ENCODE data around the gene SRGAP1. TPM values are rescaled to one million over a fixed set of nuclear protein-coding genes. Genes with fewer than 3 reads are reported as not detected.
A peak's percentile ranks its signal among the peaks of the same experiment; 100 is the strongest.
"Not testable (repeated sequence)": the region's sequence is repeated elsewhere in the genome, so short reads cannot be mapped to it uniquely, and the experiment has no call there.

Gene SRGAP1
- total RNA-seq, 1 experiment from 2014 or later = 4.5 TPM

DNA sequence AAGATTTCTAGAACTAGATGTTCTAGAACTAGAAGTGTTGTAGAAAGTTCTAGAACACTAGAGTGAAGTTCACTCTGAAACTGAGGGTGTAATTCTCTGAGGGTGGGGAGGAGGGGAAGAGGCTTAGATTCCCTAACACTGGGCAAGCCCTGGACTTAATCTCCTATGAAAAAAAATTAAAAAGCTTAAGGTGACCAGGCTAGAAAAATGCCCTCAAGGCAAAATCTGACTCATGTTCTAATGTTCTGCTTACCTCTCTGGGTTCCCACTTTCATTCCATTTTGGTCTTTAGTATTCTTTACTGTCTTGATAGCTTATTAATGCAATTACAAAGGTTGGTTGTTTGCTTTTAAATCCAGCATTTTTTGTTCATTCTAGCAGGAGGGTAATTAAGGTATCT is 276.1 kb downstream of the SRGAP1 start:
- peak; percentile 89 for DNase-seq (ENCODE audit: low read depth)

DNA sequence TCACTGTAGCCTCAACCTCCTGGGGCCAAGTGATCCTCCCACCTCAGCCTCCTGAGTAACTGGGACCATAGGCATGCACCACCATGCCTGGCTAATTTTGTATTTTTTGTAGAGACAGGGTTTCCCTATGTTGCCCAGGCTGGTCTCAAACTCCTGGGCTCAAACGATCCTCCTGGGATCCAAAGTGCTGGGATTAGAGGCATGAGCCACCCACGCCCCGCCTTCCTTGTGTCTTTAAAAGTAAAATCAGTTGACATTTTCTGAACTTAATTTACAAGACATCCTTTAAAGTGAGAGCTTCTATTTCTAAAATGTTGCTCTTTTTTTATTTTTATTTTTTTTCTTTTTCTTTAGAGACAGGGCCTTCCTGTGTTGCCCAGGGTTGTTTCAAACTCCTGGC is 276.6 kb downstream of the SRGAP1 start:
- not testable (repeated sequence) for DNase-seq (ENCODE audit: low read depth)

DNA sequence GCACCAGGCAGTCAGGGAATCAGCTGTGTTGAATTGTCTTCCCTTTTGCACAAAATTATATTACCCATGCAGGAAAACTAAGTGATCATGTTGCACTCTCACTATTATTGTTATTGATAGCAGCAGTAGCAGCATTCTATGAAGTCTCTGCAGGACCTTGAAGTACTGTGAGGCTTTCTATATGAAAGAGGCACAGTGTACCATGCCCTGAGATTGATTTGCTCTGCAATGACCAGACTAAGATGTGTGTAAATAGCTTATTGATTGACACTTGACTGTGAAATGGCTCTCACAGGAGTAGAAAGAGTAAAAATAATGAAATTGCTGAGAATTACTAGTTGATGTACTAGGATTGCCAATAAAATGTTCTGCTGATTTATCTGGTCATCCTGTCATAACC is 277.7 kb downstream of the SRGAP1 start:
- DNase-seq (ENCODE audit: low read depth) = no peak

DNA sequence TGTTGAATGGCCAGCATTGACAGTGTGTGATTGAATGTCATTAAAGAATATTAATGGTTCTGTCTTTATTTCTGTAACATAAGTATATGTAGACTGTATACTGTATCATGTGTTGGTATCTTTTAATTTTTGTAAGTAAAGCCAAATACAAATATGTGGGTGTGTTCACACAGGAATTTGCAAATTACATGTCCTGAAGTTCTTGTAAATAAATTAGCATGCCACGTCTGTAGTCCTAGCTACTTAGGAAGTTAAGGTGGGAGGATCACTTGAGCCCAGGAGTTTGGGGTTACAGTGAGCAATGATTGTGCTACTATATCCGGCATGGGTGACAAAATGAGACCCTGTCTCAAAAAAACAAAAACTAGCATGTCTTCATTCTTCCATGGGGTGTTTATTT is 278.5 kb downstream of the SRGAP1 start:
- DNase-seq (ENCODE audit: low read depth) = no peak

DNA sequence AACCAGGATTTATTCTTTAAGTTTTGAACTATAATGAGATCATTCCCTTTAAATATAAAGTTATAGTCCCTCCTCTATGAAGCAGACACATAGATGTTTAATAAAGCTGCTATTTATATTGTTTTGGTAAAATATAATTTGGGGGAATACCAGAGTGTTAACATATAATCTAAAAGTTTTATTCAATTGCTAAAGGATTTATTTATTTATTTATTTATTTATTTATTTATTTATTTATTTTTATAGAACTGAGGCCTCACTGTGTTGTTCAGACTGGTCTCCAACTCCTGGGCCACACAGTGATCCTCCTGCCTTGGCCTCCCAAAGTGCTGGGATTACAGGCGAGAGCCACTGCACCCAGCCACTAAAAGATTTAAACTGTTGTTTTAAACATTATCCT is 278.9 kb downstream of the SRGAP1 start:
- DNase-seq (ENCODE audit: low read depth) = no peak

DNA sequence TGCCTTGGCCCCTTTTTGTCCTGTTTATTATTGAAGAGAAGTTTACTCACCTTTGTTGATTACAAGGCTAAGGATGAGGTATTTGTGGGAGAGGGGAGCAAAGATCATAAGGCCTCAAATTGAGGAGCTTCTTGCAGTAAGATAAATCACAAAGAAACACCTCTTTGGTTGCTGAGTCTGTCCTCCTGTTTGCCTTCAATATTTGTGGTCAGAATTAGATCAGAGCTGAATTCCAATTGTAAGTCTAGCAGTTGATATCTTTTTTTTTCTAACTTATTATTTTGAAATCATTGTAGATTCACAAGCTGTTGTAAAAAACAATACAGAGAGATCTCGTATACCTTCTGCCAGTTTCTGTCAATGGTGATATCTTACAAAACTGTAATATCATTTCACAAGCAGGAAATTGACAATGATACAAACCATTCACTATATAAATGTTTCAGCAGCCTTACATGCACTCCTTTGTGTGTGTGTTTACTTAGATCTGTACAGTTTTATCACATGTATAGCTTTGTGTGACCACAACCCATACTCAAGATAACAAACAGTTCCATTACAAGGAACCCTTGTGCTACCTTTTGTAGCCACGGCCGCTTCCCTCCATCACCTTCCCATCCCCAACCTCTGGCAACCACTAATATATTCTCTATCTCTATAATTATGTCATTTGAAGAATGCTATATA is 280.2 kb downstream of the SRGAP1 start:
- DNase-seq (ENCODE audit: low read depth) = no peak

DNA sequence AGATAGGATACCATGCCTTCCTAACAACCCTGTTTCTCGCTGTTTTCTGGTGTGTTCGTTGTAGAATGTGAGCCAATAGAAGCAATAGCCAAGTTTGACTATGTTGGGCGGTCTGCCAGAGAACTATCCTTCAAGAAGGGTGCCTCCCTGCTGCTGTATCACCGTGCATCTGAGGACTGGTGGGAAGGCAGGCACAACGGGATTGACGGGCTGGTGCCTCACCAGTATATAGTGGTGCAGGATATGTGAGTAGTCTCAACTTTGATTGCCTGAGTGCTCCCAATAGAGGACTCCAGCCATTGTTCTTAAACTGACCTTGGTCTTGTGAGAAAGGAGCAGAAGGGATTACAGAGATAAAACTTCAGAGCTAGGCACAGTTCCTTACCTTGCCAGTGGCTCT is 281.4 kb downstream of the SRGAP1 start:
- DNase-seq (ENCODE audit: low read depth) = no peak

DNA sequence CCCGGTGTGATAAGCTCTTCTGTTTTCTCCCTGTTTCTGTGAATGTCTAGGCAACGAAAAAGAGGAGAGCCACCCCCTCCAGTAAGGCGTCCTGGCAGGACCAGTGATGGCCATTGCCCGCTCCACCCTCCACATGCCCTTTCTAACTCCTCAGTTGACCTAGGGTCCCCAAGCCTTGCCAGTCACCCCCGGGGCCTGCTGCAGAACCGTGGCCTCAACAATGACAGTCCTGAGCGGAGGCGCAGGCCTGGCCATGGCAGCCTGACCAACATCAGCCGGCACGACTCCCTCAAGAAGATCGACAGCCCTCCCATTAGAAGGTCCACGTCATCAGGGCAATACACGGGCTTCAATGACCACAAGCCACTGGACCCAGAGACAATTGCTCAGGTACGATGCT is 283.3 kb downstream of the SRGAP1 start:
- DNase-seq (ENCODE audit: low read depth) = no peak

DNA sequence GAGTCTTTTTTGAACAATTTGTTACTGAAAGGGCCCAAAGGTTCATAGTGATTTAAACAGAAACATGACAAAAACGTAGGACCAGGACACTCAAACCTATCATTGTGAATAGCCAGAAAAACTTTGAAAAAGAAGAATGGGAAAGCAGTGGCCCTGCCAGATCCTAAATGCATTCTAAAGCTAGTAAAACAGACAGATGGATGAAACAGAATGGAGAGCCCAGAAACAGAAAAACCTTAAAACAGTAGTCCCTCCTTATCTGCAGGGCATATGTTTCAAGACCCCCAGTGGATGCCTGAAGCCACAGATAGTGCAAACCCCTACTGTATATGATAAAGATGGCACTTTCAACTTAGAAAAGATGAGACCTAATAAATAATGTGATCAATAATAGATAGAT is 283.9 kb downstream of the SRGAP1 start:
- DNase-seq (ENCODE audit: low read depth) = no peak

DNA sequence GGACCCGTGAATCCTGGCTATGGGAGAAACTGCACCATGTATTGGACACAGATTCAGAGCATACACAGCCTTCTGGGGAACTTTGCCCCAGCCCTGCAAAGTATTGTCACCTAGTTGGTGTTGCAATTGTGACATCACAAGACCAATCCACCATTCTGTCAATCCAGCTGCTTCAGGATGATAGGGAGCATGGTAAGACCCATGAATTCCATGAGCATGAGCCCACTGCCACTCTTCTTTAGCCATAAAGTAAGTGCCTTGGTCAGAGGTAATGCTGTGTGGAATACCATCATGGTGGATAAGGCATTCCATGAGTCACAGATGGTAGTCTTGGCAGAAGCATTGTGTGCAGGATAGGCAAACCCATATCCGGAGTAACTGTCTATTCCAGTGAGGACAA is 286.0 kb downstream of the SRGAP1 start:
- DNase-seq (ENCODE audit: low read depth) = not testable (repeated sequence)

DNA sequence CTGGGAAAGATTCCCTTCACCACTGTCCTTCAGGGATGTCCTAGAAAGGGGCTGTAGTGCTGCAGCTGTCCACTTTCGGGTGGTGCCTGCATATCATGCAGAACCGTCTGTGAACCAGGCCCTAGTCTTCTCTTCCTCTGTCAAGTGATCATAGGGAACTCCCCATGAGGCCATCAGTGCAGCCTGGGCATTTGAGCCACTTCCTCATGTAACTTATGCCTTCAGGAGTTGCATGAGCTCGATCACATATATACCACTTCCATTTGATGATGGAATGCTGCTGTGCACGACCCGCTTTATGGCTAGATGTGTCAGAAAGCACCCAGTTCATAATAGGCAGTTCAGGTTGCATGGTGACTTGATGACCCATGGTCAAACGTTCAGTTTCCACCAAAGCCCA is 287.0 kb downstream of the SRGAP1 start:
- DNase-seq (ENCODE audit: low read depth) = not testable (repeated sequence)

DNA sequence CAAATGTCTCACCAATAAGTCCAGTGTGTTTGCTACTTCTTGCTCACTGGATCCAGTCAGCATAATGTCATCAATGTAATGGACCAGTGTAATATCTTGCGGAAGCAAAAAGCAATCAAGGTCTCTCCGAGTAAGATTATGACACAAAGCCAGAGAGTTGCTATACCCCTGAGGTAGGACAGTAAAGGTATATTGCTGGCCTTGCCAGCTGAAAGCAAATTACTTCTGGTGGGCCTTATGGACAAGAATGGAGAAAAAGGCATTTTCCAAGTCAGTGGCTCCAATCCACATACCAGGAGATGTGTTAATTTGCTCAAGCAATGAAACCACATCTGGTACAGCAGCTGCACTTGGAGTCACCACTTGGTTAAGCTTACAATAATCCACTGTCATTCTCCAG is 288.2 kb downstream of the SRGAP1 start:
- not testable (repeated sequence) for DNase-seq (ENCODE audit: low read depth)

DNA sequence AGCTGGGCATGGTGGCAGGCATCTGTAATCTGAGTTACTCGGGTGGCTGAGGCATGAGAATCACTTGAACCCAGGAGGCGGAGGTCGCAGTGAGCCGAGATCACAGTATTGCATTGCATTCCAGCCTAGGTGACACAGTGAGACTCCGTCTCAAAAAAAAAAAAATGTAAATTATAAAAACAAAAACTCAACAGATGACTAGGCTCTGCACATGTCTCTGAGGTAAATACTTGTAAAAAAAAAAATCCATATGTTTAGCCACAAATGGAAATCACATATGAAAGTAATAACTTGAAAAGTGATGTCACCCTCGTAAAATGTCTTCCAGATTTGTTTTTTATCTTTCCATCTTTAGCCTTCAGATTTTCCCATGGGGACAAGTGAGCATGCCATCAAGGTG is 292.6 kb downstream of the SRGAP1 start:
- DNase-seq (ENCODE audit: low read depth) = no peak

DNA sequence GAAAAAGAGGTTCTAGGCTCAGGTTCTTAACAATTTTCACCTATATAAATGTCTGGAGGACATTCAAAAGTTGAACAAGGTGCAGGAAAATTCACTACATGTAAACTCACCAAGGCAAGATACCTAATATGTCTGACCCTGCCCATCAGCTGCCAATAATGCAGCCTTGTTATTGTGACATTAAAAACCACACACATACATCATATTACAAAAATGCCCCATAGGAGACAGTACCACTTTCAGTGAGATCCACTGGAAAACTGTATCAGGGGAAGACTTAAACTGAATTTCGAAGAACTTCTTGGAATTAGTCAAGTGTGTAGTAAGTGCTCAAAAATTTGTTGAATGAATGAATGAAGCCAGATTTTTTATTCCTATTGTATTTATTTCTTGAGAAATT is 294.5 kb downstream of the SRGAP1 start:
- DNase-seq (ENCODE audit: low read depth) = no peak

DNA sequence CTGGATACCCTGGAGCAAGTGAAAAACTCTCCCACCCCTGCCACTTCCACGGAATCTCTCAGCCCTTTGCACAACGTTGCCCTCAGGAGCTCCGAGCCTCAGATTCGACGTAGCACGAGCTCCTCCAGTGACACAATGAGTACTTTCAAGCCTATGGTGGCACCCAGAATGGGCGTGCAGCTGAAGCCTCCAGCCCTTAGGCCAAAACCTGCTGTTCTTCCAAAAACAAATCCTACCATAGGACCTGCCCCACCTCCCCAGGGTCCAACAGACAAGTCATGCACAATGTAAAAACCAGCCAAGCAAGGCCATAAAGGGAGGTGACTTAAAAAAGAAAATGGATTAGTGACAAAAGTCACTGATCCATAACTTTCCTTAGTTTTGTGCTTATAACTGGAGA is 297.9 kb downstream of the SRGAP1 start:
- no peak for DNase-seq (ENCODE audit: low read depth)

DNA sequence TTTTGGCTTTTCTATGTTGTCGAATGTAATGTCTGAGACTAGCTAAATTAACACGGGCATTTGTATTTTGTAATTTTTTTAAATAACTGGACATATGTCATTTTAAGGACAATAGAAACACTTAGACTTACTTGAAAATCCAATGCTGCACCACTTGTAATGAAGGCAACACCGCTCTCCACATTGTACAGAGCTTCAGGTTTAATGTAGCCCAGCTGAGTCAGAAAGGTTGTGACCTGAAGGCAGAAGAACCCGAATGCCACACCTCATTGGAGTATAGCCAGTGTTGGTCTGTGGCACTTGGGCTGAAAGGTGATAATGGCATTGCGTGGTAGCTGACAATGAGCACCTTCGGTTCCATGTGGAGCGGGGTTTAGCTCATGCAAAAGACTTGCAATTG is 298.3 kb downstream of the SRGAP1 start:
- DNase-seq (ENCODE audit: low read depth) = no peak

DNA sequence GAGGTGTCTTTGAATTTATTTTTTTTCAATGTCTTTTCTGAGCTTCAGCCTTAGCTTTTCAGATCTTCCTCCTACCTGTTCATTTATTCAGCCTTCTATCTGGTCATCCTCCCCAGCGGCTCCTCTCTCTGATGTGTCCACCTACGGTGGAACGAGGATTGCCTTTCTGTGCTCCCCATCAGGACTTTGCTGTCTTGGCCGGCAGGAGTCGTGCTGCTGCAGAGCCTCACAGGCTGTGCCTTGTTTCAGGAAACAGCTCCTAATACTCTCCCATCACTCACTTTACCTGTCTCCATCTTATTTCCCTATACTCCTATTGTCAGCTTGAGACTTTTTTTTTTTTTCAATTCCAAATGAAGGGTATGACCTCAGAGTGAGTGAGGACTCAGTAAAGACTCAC is 300.7 kb downstream of the SRGAP1 start:
- DNase-seq (ENCODE audit: low read depth) = no peak

DNA sequence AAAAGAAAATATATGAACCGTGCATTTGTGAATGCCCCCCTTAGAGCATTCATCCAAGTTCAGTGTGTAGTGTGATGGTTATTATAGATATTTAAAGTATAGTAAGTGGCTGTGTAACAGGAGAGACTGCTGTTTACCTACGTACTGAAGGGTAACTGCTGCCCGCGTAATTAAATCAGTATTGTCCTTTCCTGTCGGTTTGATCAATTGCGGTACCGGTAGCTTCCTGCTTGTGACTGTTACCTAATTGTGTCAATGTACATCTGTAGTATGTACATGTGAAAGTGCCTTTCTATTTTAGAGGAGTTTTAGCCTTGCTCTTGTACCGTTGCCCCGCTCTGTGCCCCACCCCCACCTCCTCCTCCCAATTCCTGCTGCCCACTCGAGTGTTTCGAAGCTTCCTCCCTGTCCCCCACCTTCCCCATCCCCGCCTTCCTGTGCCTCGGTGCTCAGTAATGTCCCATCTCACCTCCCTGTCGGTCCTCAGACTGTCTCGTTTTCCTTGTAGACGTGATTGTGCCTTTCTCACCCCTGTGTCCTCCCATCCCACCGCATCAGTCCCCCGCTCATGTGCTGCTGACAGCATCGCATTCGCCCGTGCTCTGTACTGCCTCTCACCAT is 302.6 kb downstream of the SRGAP1 start:
- no peak for DNase-seq (ENCODE audit: low read depth)

DNA sequence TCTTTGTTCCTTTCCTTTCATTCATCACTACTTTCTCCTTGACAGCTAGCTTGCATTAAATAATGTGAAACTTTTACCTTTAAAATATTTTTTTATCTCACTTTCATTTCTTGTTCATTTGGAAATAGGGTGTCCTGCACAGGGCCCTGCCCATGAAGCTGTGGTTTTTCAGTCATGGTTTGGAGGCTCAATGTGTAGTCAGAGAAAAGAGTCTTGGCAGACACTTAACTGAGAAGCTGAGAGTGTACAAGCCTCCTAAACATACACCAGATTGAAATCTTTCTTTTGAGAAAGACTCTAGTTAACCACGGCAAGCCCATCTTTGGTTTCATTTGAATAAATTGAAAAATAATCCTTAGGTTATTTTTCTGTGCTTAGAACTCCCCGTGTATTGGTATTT is 303.4 kb downstream of the SRGAP1 start:
- DNase-seq (ENCODE audit: low read depth) = no peak

DNA sequence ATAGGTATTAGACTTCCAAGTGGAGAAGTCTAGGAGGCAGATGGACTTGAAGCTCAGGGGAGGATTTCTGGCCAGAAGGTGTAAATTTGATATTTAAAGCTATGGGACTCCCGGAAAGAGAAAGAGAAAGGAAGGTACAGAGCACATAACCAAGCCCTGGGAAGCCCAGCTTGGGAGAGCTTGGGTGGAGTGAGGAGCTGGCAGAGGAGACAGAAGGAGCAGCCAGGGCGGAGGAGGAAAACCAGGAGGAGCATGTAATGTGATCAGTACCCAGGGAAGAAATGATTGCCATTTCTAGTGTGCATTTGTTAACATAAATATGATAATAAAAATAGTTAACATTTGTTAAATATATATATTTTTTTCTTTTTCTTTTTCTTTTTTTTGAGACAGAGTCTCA is 310.2 kb downstream of the SRGAP1 start:
- DNase-seq (ENCODE audit: low read depth) = no peak

DNA sequence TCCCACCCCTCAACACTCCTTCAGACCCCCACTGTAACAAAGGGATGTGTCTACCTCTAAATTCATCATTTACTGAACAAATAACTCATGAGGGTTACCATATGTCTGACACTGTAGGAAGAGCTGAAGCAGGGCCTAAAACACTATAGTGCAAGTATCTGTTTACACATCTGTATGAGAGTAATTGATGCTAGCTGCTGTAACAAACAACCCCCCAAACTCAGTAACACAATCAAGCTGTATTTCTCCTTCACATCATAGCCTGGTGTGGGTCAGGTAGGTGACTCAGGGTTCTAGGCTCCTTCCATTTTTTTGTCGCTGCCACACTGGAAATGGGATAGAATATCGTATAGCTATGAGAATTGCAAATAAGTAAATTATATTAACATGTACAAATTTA is 312.6 kb downstream of the SRGAP1 start:
- DNase-seq (ENCODE audit: low read depth) = no peak

DNA sequence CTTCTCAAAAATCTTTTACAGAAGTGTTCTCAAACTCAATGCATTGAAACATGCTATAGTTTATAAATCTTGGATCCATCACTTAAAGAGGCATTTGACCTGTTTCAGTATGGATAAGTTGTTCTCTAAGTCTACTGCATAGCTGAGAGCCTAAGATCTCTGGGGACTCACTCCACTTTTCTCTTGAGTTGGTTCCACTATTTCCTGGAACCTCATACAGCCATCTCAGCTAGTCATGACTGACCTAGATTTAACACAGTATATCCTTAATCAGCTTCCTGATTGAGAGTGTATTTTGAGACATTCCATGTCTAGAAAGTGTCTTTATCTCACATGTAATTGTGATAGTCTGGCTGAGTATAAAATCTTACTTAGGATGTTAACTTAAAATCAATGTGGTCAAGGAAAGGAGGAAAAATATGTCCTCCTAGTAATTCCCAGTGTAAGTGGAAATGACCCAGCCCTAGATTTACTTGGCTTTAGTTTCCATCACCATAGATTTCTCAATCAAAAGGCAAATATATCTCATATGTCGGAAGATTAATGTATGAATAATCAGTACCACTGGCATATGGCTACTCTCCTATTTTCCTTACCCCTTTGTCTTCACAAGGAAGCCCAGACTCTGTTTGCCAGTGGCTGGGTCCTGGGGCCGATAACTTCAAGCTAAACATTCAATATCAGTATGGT is 315.7 kb downstream of the SRGAP1 start:
- DNase-seq (ENCODE audit: low read depth) = no peak

DNA sequence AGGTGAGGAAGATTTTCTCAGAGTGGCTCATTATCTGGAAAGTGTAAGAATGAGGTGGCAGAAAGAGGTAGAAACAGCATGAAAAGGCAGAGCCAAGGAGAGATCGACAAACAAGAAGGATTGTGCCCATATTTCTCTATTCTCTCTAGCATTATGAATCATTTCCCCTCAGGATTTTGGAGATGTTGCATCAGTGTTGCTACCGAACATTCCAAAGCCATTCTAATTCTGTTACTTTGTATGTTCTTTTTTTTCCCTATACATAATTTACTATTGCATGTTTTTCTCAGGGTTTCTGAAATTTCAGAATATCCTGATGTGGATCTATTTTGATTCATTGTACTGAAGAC is 316.2 kb downstream of the SRGAP1 start:
- DNase-seq (ENCODE audit: low read depth) = peak; percentile 45

All from M059J (cell line).